HG03045 (cell line): ENCODE data around the gene NFIX.

Experiments used
- ATAC-seq: cut with Tn5 transposase; IDR thresholded peaks from one replicate; pipeline ENCODE4 v1.9.1; 2021; ENCODE audit warnings: mild to moderate bottlenecking, moderate library complexity; ENCODE audit not compliant: unreplicated experiment

NFIX gene

GRCh38 chr19:13070425-13071140 is 75.3 kb downstream of the NFIX start:
- no peak for ATAC-seq

GRCh38 chr19:13071444-13072187 is 76.3 kb downstream of the NFIX start:
- no peak for ATAC-seq

GRCh38 chr19:13072188-13072908 is 77.1 kb downstream of the NFIX start:
- no peak for ATAC-seq

GRCh38 chr19:13073263-13073662 is 78.0 kb downstream of the NFIX start:
- no peak for ATAC-seq

GRCh38 chr19:13074378-13074777 is 79.1 kb downstream of the NFIX start:
- no peak for ATAC-seq

- no peak for ATAC-seq
Observed at GRCh38 chr19:13076320-13076719, 81.0 kb downstream of the NFIX start.

GRCh38 chr19:13076787-13077186 is 81.5 kb downstream of the NFIX start:
- no peak for ATAC-seq

- no peak for ATAC-seq
Observed at GRCh38 chr19:13077240-13077639, 82.0 kb downstream of the NFIX start.

GRCh38 chr19:13078381-13078780 is 83.1 kb downstream of the NFIX start:
- ATAC-seq = no peak

GRCh38 chr19:13078897-13079541 is 83.7 kb downstream of the NFIX start:
- no peak for ATAC-seq

GRCh38 chr19:13079542-13079986 is 84.3 kb downstream of the NFIX start:
- no peak for ATAC-seq

GRCh38 chr19:13082192-13083007 is 87.1 kb downstream of the NFIX start:
- ATAC-seq = no peak

- no peak for ATAC-seq
Observed at GRCh38 chr19:13083008-13083404, 87.7 kb downstream of the NFIX start.

- ATAC-seq = no peak
Observed at GRCh38 chr19:13083627-13084026, 88.4 kb downstream of the NFIX start.

- ATAC-seq = no peak
Observed at GRCh38 chr19:13085666-13086065, 90.4 kb downstream of the NFIX start.

GRCh38 chr19:13086341-13086740 is 91.1 kb downstream of the NFIX start:
- no peak for ATAC-seq

- no peak for ATAC-seq
Observed at GRCh38 chr19:13087295-13087694, 92.0 kb downstream of the NFIX start.

- no peak for ATAC-seq
Observed at GRCh38 chr19:13087795-13088537, 92.7 kb downstream of the NFIX start.

GRCh38 chr19:13089139-13089856 is 94.0 kb downstream of the NFIX start:
- no peak for ATAC-seq
